SK-N-SH (cell line): ENCODE results near the gene RAB5IF. TPM values are rescaled to one million over a fixed set of nuclear protein-coding genes. Genes with fewer than 3 reads are reported as not detected.

Source experiments
- CTCF ChIA-PET: fragments of 300-600, 350-600 bp; formaldehyde crosslinking; extraction: SDS; loops from one replicate; lab custom pipeline; 2021; lab: Yijun Ruan, JAX
- POLR2A ChIA-PET: fragments of 350-600 bp; sonication (Branson Sonifier 250); formaldehyde crosslinking; extraction: SDS; loops from one replicate; lab custom pipeline; 2020; ENCODE audit warnings: antibody characterized with exemption, inconsistent platforms; lab: Yijun Ruan, JAX
- DNase-seq: peaks from one replicate; pipeline ENCODE4 v3.0.0; 2012
- H2AFZ ChIP-seq: fragments of 200-600 bp; sonication (generic); 2 replicates; pipeline ENCODE4 v1.8.1; 2016; ENCODE audit warnings: antibody characterized with exemption, mild to moderate bottlenecking, low read depth
- H3F3A ChIP-seq: fragments of 200-600 bp; sonication (generic); replicated peaks from 2 replicates; pipeline ENCODE3; 2016; ENCODE audit warnings: antibody characterized with exemption, mild to moderate bottlenecking; ENCODE audit not compliant: insufficient read depth
- H3K27ac ChIP-seq, 2 experiments: fragments of 200-500 bp in 1 of 2; fragments of 200-600 bp in 1 of 2; sonication (Bioruptor generic) in 1 of 2; sonication (generic), shearing (Covaris generic) in 1 of 2; 2 replicates each; pipeline versions ENCODE4 v1.5.1 to v1.6.1; 2014 to 2016; ENCODE audit warnings: low read depth in 2 of 2, inconsistent platforms in 1 of 2, low read length in 1 of 2, mild to moderate bottlenecking in 1 of 2, mixed read lengths in 1 of 2
- H3K27me3 ChIP-seq: fragments of 200-600 bp; sonication (generic), shearing (Covaris generic); 2 replicates; pipeline ENCODE4 v1.6.1; 2016; ENCODE audit warnings: mixed run types; ENCODE audit not compliant: insufficient read depth
- H3K36me3 ChIP-seq, 2 experiments: fragments of 200-500 bp in 1 of 2; fragments of 200-600 bp in 1 of 2; sonication (Bioruptor generic) in 1 of 2; sonication (generic) in 1 of 2; replicated peaks in 1 of 2; 2 replicates each; pipeline versions ENCODE3 to v1.5.1; 2014 to 2016; ENCODE audit warnings: low read length in 1 of 2, mild to moderate bottlenecking in 1 of 2; ENCODE audit not compliant: insufficient read depth in 2 of 2, control insufficient read depth in 1 of 2
- H3K4me1 ChIP-seq, 2 experiments: fragments of 200-500 bp in 1 of 2; fragments of 200-600 bp in 1 of 2; sonication (Bioruptor generic) in 1 of 2; sonication (generic), shearing (Covaris generic) in 1 of 2; 2 replicates each; pipeline versions ENCODE4 v1.5.1 to v1.6.1; 2014 to 2016; ENCODE audit warnings: low read depth in 1 of 2, low read length in 1 of 2, mixed run types in 1 of 2; ENCODE audit not compliant: insufficient read depth in 2 of 2, control insufficient read depth in 1 of 2
- H3K4me2 ChIP-seq: fragments of 200-600 bp; sonication (generic), shearing (Covaris generic); 2 replicates; pipeline ENCODE4 v1.6.1; 2017; ENCODE audit warnings: mixed run types
- H3K4me3 ChIP-seq, 2 experiments: fragments of 200-500 bp in 1 of 2; fragments of 200-600 bp in 1 of 2; sonication (Bioruptor generic) in 1 of 2; sonication (generic), shearing (Covaris generic) in 1 of 2; 2 replicates each; pipeline versions ENCODE4 v1.5.1 to v1.8.1; 2014 to 2016; ENCODE audit warnings: low read depth in 2 of 2, inconsistent platforms in 1 of 2, low read length in 1 of 2, mild to moderate bottlenecking in 1 of 2, mixed read lengths in 1 of 2, moderate library complexity in 1 of 2
- H3K79me2 ChIP-seq: fragments of 200-600 bp; sonication (generic); 2 replicates; pipeline ENCODE4 v1.8.1; 2017; ENCODE audit warnings: mild to moderate bottlenecking; ENCODE audit not compliant: insufficient read depth
- H3K9ac ChIP-seq: fragments of 200-600 bp; sonication (generic); 2 replicates; pipeline ENCODE4 v1.6.1; 2017; ENCODE audit warnings: mixed run types
- H3K9me2 ChIP-seq: fragments of 200-600 bp; sonication (generic); 2 replicates; pipeline ENCODE4 v1.6.1; 2017; ENCODE audit warnings: mixed run types
- H3K9me3 ChIP-seq: fragments of 200-600 bp; sonication (generic); 2 replicates; pipeline ENCODE4 v1.6.1; 2017; ENCODE audit warnings: mixed run types, mild to moderate bottlenecking, moderate library complexity
- H4K20me1 ChIP-seq: fragments of 200-600 bp; sonication (generic); 2 replicates; pipeline ENCODE4 v1.6.1; 2017; ENCODE audit warnings: mild to moderate bottlenecking, mixed run types; ENCODE audit not compliant: insufficient read depth
- CHD2 ChIP-seq: fragments of 150-350 bp; IDR thresholded peaks from 2 replicates; pipeline ENCODE4 v1.6.1; 2018; ENCODE audit warnings: low read length; ENCODE audit not compliant: partially characterized antibody
- ELF1 ChIP-seq: IDR thresholded peaks from 2 replicates; pipeline ENCODE4 v1.4.0; 2012
- EP300 ChIP-seq, 2 experiments: IDR thresholded peaks; 2 replicates each; pipeline versions ENCODE4 v1.4.0 to v1.6.1; 2012; ENCODE audit warnings: borderline replicate concordance in 1 of 2, low read depth in 1 of 2, low read length in 1 of 2
- FOXJ3 ChIP-seq: sonication (generic); formaldehyde crosslinking; IDR thresholded peaks from 2 replicates; pipeline ENCODE4 v1.5.1; 2020; ENCODE audit warnings: mild to moderate bottlenecking, missing genetic modification reagents
- GATA2 ChIP-seq: sonication (generic); formaldehyde crosslinking; IDR thresholded peaks from 2 replicates; pipeline ENCODE4 v1.5.0; 2020; ENCODE audit warnings: mild to moderate bottlenecking, missing genetic modification reagents
- MAX ChIP-seq: IDR thresholded peaks from 2 replicates; pipeline ENCODE4 v1.4.0; 2012; ENCODE audit warnings: low read depth
- MXI1 ChIP-seq: IDR thresholded peaks from 2 replicates; pipeline ENCODE4 v1.6.1; 2012; ENCODE audit warnings: mild to moderate bottlenecking, low read depth, low read length, improper control_type of control experiment
- PBX3 ChIP-seq: IDR thresholded peaks from 2 replicates; pipeline ENCODE4; 2012
- RXRA ChIP-seq: IDR thresholded peaks from 2 replicates; pipeline ENCODE4 v1.4.0; 2012; ENCODE audit warnings: low read depth, mild to moderate bottlenecking, borderline replicate concordance
- TAF1 ChIP-seq: IDR thresholded peaks from 2 replicates; pipeline ENCODE4 v1.6.1; 2012; ENCODE audit warnings: low read depth, mild to moderate bottlenecking, low read length, moderate library complexity, borderline replicate concordance
- TCF12 ChIP-seq: IDR thresholded peaks from 2 replicates; pipeline ENCODE4 v1.4.0; 2012
- ZBTB33 ChIP-seq: IDR thresholded peaks from 2 replicates; pipeline ENCODE4 v1.4.0; 2012; ENCODE audit warnings: low read depth, borderline replicate concordance
- WGBS: methylation state at CpG from one replicate; pipeline ENCODE4 v1.1.6; 2017; ENCODE audit warnings: low lambda C conversion rate; 5-methylcytosine and 5-hydroxymethylcytosine counted together
- polyA plus RNA-seq, 3 experiments: library from polyadenylated mRNA; depleted of rRNA; stranded (reverse); fragments of >200 nt; gene quantifications; 2 replicates each; pipeline ENCODE4 v1.2.3, GENCODE V29; 2012
- TF ChIP-seq, protein P1 (sequence below): IDR thresholded peaks from 2 replicates; pipeline ENCODE4 v1.4.0; 2012; ENCODE audit warnings: low read depth, borderline replicate concordance

The RAB5IF gene
- polyA plus RNA-seq, 1 of the 3 experiments (the other 2 are of a cell fraction) = 91.1 TPM

DNA sequence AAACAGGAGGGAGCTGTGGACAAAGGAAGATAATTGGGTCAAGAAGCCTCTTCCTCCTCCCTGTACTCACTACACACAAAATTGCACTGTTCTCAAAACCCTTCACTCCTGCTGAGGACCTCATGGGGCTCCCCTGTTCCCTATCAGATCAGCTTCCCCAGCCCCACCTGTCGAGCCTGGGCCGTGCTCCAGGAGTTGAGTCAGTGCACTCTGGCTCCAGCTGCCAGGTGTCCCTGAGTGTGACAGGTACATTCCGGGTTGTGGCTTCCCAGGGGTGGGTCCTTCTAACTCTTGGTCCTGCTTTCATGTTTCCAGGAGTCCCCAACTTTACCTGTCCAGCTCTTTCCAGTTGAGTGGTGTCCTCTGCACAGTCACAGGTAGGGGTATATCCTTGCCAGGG, 8.4 kb downstream of the RAB5IF start:
- peaks cover 27 to 35% of the 10 kb centered on the region in 2 experiments for H3K36me3 ChIP-seq
- H4K20me1 ChIP-seq = peaks cover 6% of the 10 kb centered on the region; the same call in 1 of the 2 replicates
- CTCF ChIA-PET = interaction anchor here (0.7 to 3.9 kb wide), 4 partner anchors 8 to 141 kb away, joined by 3 to 40 read pairs (median 5); partner anchors contain the start of gene RAB5IF
- no peaks in the 10 kb centered on the region for H3K9me3 ChIP-seq
- no peak for DNase-seq
- H3K27me3 ChIP-seq = no peaks in the 10 kb centered on the region
- peaks cover 3% of the 10 kb centered on the region for H3F3A ChIP-seq
- H3K9me2 ChIP-seq = no peaks in the 10 kb centered on the region
- H2AFZ ChIP-seq = no peak overlapping the region
- TF ChIP-seq FOXJ3 (CRISPR knock-in tag) (no peak), TAF1 (no peak), MXI1 (no peak), ELF1 (no peak), ZBTB33 (no peak), TCF12 (no peak), MAX (no peak), PBX3 (no peak), EP300 (IDR thresholded peaks at IDR 0.05; ENCODE audit: borderline replicate concordance in 1 of 2, low read depth in 1 of 2, low read length in 1 of 2) (no peak), RXRA (no peak), GATA2 (CRISPR knock-in tag) (no peak), CHD2 (no peak)
- TF ChIP-seq, protein P1, sequence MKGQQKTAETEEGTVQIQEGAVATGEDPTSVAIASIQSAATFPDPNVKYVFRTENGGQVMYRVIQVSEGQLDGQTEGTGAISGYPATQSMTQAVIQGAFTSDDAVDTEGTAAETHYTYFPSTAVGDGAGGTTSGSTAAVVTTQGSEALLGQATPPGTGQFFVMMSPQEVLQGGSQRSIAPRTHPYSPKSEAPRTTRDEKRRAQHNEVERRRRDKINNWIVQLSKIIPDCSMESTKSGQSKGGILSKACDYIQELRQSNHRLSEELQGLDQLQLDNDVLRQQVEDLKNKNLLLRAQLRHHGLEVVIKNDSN = no peak
- POLR2A ChIA-PET = no interaction called here
- WGBS = 91% methylated on average over 3 of the region's 3 CpGs
- peaks cover 5% of the 10 kb centered on the region; the same call in 1 of the 2 replicates for H3K79me2 ChIP-seq
- H3K27ac ChIP-seq = no peak overlapping the region
- no peaks in the 10 kb centered on the region for H3K4me1 ChIP-seq
- no peak overlapping the region for H3K9ac ChIP-seq
- H3K4me3 ChIP-seq = no peak overlapping the region
- H3K4me2 ChIP-seq = no peak overlapping the region
